ENCODE results near the gene CYP27C1. TPM values are rescaled to one million over a fixed set of nuclear protein-coding genes. Genes with fewer than 3 reads are reported as not detected.
"Not testable (repeated sequence)": the region's sequence is repeated elsewhere in the genome, so short reads cannot be mapped to it uniquely, and the experiment has no call there.

CYP27C1 gene
- total RNA-seq, 1 donor from 2014 or later: 0.26 TPM

DNA sequence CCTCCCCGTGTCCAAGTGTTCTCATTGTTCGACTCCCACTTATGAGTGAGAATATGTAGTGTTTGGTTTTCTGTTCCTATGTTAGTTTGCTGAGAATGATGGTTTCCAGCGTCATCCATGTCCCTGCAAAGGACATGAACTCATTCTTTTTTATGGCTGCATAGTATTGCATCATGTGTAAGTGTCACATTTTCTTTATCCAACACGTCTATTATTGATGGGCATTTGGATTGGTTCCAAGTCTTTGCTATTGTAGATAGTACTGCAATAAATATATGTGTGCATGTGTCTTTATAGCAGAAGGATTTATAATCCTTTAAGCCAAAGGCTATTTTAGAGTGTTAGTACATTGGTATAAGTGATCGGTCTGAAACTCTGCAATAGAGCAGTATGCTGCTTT is 4.0 kb upstream of the CYP27C1 start:
- DNase-seq (ENCODE audit: low spot score): not testable (repeated sequence)

- no peak for DNase-seq (ENCODE audit: low spot score)
Measured at GRCh38 chr2:127220768-127221527, 849 bp upstream of the CYP27C1 start.

- DNase-seq (ENCODE audit: low spot score): no peak
Measured at GRCh38 chr2:127219171-127220070, 678 bp downstream of the CYP27C1 start.

GRCh38 chr2:127218812-127219170 is 1.3 kb downstream of the CYP27C1 start:
- DNase-seq (ENCODE audit: low spot score): no peak

DNA sequence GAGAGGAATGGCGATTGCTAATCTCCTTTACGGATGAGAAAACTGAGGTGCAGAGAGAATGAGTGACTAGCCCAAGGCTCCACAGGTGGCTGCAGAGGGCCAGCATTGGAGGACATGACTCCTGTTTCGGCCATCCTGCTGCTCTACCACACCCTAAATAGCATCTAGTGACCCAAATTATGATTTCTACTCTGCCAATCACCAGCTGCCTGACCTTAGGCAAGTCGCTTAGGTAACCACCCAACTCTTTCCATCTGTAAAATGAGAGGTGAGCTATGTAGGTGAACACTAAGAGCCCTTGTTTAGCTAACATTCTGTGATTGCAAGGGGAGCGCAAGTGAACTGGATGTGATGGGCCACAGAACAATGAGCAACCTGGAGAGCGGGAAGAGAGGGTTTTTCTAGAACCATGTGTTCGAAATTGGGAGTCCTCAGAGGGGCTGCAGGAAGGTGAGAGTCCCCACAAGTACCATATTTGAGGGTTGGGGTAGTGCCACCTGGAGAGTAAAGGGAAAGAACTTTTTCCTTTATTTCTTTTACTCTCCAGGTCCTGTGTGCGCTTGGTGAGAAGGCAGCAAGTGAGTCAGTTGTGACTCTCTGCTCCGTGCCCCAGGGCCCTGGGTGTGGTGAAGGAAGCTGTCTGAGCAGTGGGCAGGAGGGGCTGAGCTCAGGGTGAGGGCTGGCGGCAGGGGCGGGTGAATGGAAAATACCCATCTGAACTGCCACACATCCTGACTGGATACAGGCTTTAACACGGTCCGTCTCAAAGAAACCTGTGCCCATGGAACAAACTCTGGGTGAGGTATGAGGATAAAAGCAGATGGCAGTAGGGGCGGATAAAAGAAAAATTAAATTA is 2.4 kb downstream of the CYP27C1 start:
- no peak for DNase-seq (ENCODE audit: low spot score)

DNA sequence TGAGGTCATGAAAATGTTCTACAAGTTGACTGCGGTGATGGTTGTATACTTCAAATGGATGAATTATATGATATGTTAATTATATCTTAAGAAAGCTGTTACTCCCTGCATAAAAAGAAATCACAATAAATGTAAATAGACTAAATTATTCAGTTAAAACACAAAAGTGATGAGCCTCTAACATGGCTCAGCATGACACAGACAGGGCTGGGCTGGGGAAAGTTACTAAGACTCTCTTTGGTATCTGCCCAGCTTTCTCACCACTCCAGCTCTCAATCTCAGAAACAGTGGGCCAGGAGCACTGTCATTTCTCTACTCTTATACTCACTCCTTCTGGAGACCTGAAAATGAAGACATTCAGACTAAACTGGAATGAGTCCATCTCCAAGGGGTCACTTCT is 3.5 kb downstream of the CYP27C1 start:
- DNase-seq (ENCODE audit: low spot score): no peak

GRCh38 chr2:127216095-127216494 is 4.0 kb downstream of the CYP27C1 start:
- DNase-seq (ENCODE audit: low spot score): no peak

DNA sequence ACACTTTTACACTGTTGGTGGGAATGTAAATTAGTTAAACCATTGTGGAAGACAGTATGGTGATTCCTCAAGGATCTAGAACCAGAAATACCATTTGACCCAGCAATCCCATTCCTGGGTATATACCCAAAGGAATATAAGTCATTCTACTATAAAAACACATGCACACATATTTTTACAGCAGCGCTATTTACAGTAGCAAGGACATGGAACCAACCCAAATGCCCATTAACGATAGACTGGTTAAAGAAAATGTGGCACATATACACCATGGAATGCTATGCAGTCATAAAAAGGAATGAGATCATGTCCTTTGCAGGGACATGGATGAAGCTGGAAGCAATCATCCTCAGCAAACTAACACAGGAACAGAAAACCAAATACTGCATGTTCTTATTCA is 5.9 kb downstream of the CYP27C1 start:
- not testable (repeated sequence) for DNase-seq (ENCODE audit: low spot score)

GRCh38 chr2:127208313-127208712 is 11.8 kb downstream of the CYP27C1 start:
- DNase-seq (ENCODE audit: low spot score): no peak

DNA sequence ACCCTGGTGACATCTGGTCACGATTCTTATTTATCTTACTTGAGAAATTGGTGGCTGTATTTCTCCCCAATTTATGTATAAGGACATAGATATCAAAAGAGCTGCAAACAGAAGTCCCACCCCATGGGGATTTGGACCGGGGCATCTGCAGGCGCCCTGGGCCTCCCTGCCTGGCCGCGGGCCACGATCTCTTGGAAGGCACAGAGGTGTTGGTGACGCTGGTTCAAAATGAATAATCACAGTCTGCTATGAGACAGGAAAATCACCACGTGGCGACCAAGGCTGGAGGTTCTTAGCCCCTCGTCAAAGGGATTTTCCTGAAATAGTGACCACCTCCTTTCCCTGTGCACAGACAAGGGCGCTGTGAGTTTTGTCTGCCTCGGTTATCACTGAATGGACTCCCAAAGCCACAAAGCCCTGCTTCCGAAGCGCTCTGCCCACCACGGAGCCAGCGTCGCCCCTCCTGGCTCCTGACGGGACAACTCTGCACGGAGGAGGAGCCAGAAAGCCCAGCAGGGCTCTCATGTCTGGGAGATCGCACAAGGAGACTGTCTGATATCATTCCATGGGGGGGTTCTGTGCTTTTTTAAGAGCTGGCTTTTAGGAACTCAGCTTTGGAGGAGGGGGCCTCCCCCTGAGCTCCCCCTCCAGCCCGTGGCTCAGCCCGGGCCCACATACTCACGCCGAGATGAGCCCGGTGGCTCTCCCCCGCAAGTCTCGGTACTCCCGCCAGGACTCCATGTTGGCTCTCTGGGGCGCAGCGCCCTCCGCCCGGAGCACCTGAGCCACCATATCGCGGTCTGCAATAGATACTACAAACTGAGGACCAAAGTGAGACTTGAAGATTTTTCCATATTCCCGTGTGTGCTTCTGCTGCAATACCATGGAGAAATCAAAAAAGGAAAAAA is 14.6 kb downstream of the CYP27C1 start:
- DNase-seq (ENCODE audit: low spot score): no peak

DNA sequence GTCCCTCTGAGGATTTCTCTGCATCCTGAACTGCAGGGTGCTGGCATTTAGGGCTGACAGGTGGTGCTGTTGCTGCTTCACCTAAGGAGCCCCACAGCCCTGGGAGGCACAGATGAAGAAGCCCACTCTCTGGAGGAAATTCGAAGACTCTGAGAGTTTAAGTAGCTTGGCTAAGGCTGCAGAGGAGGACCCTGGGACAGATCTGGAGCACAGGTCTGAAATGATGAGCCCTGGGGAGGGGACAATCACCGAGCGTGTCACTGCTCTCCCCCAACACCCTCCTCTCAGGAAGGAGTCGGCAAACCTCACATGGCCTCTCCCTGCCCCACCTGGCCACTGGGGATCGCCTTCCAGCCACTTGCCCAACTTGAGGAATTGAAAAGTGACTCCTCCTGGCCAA is 18.6 kb downstream of the CYP27C1 start:
- no peak for DNase-seq (ENCODE audit: low spot score)

- no peak for DNase-seq (ENCODE audit: low spot score)
Measured at GRCh38 chr2:127200962-127201361, 19.1 kb downstream of the CYP27C1 start.

DNA sequence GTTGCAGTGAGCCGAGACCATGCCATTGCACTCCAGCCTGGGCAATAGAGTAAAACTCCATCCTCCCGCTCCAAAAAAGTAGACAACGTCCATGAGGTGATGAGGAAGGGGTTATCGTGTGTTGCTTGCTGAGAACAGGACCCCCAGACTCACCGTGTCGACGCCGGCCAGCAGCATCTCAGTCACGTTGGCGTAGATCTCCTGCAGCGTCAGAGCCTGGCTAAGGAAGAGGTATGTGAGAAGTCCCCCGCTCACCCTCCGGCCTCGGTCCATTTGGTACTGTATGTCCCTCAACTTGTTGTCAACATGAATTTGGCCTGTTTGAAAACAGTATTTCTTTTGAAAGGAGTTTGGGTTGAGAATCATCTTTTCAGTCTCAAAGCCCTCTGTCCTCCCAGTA is 20.9 kb downstream of the CYP27C1 start:
- DNase-seq (ENCODE audit: low spot score): no peak

DNA sequence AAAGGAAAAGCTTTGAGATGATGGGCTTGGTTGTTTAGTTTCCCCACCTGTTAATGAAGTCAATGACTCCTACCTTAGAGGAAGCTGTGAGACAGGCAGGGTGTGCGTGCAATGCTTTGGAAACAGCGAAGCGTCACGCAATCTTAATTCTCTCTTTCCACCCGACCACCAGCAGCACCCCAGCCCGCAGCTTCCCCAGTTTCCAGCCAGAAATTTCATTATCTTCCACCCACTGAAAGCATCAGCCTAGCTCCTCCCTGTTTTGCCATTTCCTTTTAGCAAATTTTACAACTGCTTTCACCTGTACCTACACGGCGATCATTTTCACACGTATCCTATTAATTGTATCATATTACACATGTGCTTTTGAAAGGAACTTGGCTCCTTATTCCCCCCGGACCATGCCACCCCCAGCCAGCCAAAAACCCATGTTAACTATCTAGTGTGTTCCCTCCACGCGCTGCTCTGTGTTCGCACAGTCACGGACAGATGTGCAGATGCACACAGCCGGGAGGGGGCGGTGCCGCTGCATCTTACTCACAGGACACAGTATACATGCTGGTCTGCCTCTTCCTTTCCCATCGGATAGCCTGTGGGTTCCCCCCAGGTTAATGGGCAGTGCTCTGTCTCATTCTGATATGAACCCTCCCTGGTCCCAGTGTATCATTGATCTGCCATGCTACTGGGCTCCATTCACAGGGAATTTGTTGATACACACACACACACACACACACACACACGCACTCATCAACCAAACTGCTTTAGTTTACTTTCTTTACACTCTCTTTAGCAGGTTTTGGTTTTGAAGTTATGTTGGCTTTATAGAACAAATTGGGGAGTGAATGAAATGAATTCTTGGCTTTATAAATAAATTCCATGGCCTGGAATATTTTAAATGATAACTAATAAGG is 22.4 kb downstream of the CYP27C1 start:
- DNase-seq (ENCODE audit: low spot score): peak; percentile 55

GRCh38 chr2:127196998-127197397 is 23.1 kb downstream of the CYP27C1 start:
- DNase-seq (ENCODE audit: low spot score): no peak

DNA sequence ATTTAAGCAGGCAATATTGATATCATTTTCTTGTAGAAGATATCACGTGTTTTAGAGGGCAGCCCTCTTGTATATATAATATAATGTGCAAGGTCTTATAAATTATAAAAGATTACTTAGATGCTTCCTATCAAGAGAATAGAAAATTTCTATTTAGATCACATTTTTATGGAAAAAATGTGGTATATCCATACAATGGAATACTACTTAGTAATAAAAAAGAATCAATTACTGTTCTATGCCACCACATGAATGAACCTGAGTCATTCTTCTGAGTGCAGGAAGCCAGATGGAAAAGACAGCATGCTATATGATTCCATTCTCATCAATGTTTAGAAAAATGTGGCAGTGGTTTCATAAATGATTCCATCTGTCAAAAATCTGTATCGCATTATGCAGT is 23.6 kb downstream of the CYP27C1 start:
- DNase-seq (ENCODE audit: low spot score): no peak

DNA sequence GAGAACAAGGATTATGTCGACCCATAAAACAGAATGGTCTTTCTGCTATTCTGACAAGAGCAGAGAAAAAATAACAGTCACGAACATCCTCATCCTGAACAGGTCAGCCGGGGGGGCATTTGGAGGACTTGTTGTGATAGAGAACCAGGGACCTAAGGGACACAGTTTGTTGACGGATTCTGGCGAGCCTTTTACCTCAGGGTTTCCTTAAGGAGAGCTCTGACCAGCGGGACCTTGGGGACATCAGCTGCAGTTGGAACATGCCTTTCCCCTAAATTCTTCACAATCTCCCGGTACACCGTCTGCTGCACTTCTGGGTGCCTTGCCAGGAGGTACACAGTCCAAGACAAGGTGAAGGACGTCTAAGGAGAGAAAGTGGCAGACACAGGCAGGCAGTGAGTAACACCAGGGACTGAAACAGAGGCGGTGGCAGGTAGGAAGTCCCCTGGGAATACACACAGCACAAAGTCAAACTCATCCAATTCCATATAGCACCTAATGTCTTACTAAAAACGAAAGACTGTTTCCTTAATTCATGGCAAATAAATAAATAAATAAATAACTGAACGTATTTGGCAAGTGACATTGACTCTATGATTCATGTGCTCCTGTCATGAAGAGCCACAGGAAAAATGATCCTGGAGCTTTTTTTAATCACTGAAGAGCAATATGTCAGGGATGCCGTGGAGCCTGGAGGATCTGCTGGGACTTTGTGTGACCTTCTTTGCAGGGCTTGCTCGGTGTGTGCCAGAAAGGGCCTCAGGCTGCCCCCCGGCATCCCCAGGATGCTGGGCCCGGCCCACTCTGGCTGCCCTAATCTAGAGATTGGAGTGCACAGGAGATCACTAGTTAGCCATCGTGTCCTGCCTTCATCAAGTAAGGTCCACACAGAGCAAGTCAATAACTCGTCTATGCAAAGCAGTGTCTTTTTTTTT is 24.7 kb downstream of the CYP27C1 start:
- no peak for DNase-seq (ENCODE audit: low spot score)

DNA sequence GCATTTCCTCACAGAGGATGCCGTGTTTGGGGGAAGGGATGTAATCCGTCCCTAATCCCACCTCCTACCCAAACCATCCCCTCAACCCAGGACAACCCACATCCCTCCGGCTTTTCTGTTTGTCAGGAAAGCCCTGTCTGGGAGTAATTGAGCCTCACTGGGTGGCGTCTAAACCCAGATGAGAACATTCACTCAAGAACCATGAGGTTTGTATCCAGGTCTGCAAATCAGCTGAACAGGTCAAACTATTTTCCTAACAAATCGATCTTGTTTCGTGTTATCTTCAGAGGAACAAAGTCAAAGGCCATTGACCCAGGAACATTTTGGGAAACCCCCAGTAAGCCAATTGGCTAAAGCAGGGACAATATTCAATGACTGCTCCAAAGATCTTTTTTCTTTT is 25.7 kb downstream of the CYP27C1 start:
- DNase-seq (ENCODE audit: low spot score): no peak

GRCh38 chr2:127193967-127194280 is 26.2 kb downstream of the CYP27C1 start:
- DNase-seq (ENCODE audit: low spot score): no peak
